HG02852 (cell line): ENCODE measurements around the gene POC1A.

Experiments
- ATAC-seq: cut with Tn5 transposase; IDR thresholded peaks from one replicate; pipeline ENCODE4 v1.9.1; 2021; ENCODE audit warnings: mild to moderate bottlenecking, moderate library complexity; ENCODE audit not compliant: unreplicated experiment

The POC1A gene

GRCh38 chr3:52070724-52071621 is 83.2 kb downstream of the POC1A start:
- no peak for ATAC-seq

- no peak for ATAC-seq
These were observed 84.4 kb downstream of the POC1A start for GRCh38 chr3:52069855-52070254.

- ATAC-seq: no peak
These were observed 85.1 kb downstream of the POC1A start for GRCh38 chr3:52069135-52069534.

GRCh38 chr3:52068730-52069129 is 85.5 kb downstream of the POC1A start:
- ATAC-seq: no peak

- ATAC-seq: no peak
These were observed 86.1 kb downstream of the POC1A start for GRCh38 chr3:52068055-52068571.

- ATAC-seq: no peak
These were observed 86.7 kb downstream of the POC1A start for GRCh38 chr3:52067526-52067925.

GRCh38 chr3:52067046-52067445 is 87.2 kb downstream of the POC1A start:
- no peak for ATAC-seq

GRCh38 chr3:52065264-52065756 is 88.9 kb downstream of the POC1A start:
- no peak for ATAC-seq

GRCh38 chr3:52064561-52064960 is 89.7 kb downstream of the POC1A start:
- ATAC-seq: no peak

GRCh38 chr3:52063026-52063723 is 91.0 kb downstream of the POC1A start:
- ATAC-seq: no peak

- ATAC-seq: no peak
These were observed 91.7 kb downstream of the POC1A start for GRCh38 chr3:52062505-52062904.

GRCh38 chr3:52061121-52061910 is 92.9 kb downstream of the POC1A start:
- no peak for ATAC-seq

GRCh38 chr3:52059781-52060180 is 94.4 kb downstream of the POC1A start:
- ATAC-seq: no peak

GRCh38 chr3:52057812-52058495 is 96.3 kb downstream of the POC1A start:
- no peak for ATAC-seq

GRCh38 chr3:52056968-52057811 is 97.0 kb downstream of the POC1A start:
- ATAC-seq: peak; percentile 80

- ATAC-seq: peak; percentile 27
These were observed 97.7 kb downstream of the POC1A start, which contains the start of gene DUSP7 for GRCh38 chr3:52056521-52056967. TSS of gene DUSP7 (minus strand) at chr3:52056571. CDS start at chr3:52056366, 205 bp downstream.

GRCh38 chr3:52055537-52056351 is 98.5 kb downstream of the POC1A start:
- no peak for ATAC-seq
